ENCODE data around the gene ASMTL.
"Not testable (repeated sequence)": the region's sequence is repeated elsewhere in the genome, so short reads cannot be mapped to it uniquely, and the experiment has no call there.

Gene ASMTL

DNA sequence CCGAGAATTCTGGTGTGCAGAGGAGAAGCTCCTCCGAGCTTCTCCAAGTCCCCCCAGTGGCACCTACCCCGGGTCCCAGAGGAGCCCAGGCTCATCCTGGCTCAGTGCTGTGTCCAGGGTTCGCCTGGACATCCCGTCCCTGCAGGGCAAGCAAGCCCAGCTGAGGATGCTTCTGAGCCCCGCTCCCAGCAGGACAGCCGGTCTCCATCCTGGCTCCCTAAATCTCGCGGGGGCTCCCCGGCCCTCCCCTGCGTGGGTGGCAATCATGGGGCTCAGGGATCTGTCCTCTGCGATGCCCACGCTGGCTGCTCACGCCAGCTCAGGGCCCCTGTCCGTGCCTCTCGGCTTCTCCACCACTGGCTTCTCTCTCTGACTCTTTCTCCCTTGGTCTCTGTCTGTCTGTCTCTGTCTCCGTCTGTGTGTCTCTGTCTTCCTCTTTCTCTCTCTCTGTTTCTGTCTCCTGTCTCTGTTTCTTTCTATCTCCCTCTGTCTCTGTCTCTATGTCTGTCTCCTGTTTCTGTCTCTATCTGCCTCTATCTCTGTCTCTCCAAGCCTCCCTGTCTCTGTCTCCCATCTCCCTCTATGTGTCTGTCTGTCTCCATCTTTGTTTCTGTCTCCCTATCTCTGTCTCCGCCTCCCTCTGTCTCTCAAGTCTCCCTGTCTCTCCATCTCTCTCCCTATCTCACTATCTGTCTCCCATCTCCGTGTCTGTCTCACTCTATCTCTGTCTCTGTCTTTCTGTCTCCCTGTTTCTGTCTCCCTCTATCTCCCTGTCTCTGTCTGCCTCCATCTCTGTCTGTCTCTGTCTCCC, 33.0 kb downstream of the ASMTL start:
- Histone ChIP-seq H3K27me3 (ENCODE audit: control insufficient read depth, insufficient read depth, low read length, poor library complexity, severe bottlenecking) (no peaks in the 10 kb centered on the region), H3K36me3 (ENCODE audit: control insufficient read depth, insufficient read depth, low read length) (peaks cover 61% of the 10 kb centered on the region), H3K4me1 (ENCODE audit: control insufficient read depth, insufficient read depth, low read length) (peaks cover 5% of the 10 kb centered on the region), H3K4me3 (ENCODE audit: insufficient read depth, low read depth, low read length) (no peak overlapping the region), H3K9me3 (ENCODE audit: control insufficient read depth, low read length) (no peaks in the 10 kb centered on the region), H3K27ac (ENCODE audit: insufficient read depth, low read depth, low read length, poor library complexity, severe bottlenecking) (no peak overlapping the region)
- 85 to 88% methylated on average over 19 of the region's 19 CpGs for WGBS, 2 experiments

DNA sequence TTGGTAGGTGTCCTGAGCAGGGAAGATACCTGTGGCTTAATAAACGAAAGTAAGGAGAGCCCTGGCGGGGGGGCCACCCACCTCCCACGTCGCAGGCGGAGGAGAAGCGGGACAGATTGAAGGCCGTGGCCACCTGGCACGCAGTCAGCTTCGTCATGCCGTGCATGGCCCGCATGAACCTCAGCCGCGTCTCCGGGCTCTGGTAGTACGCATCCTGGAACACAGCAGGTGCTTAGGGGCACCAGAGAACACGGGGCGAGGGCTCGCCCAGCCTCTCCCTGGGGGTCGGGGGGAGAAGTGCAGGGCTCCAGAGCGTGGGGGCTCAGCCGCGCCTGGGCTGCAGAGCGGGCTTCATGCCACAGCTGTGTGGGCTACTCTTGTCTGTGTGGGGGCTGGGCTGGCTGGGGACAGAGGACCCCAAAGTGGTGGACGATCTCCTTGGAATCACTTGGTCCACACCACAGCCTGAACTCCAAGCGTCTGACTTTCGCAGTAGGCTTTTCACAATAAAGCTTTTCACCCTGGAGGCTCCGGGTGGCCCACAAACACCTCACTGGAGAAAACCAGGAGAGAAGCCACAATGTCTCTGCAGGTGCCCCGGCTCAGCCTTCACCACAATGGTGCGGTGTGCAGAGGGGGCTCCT, 33.7 kb downstream of the ASMTL start:
- H3K4me3 ChIP-seq (ENCODE audit: insufficient read depth, low read depth, low read length), result no peak overlapping the region
- no peaks in the 10 kb centered on the region for H3K9me3 ChIP-seq (ENCODE audit: control insufficient read depth, low read length)
- H3K27me3 ChIP-seq (ENCODE audit: control insufficient read depth, insufficient read depth, low read length, poor library complexity, severe bottlenecking), result no peaks in the 10 kb centered on the region
- 87 to 88% methylated on average over 29 of the region's 29 CpGs for WGBS, 2 experiments
- H3K4me1 ChIP-seq (ENCODE audit: control insufficient read depth, insufficient read depth, low read length), result peaks cover 5% of the 10 kb centered on the region
- H3K36me3 ChIP-seq (ENCODE audit: control insufficient read depth, insufficient read depth, low read length), result peaks cover 60% of the 10 kb centered on the region
- H3K27ac ChIP-seq (ENCODE audit: insufficient read depth, low read depth, low read length, poor library complexity, severe bottlenecking), result no peak overlapping the region

DNA sequence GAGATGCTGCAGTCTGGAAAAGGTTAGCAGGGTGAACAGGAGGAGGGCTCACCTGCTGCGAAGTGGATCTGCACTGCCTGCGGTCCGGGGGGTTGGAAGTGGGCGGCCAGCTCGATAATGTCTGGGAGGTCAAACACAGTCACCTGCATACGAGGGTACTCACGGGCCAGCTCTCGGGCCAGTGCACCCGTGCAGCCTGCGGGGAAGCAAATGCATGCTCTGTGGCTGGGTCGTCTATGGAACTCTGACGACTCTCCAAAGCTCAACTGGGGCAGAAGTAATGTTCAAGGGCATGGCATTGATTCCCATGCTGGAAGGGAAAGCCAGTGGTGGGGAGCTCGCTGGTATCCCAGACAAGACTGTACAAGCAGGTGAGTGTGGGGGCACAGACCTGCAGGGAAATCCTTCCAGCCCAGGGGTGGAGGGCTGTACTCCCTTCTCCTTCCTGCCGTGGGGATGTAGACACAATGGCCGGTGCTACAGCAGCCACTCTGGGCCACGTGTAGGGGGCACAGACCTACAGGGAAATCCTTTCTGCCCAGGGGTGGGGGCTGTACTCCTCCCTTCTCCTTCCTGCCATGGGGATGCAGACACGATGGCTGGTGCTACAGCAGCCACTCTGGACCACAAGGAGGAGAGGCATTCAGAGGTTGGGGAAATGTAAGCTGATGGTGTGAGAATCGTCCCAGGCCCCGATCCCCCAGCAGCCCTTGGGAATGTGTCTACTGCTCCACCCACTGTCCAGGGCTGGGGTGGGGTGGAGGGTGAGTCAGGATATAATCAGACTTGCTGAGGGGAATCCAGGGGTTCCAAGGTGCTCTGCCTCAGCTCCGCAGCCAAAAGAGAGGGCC, 34.6 kb downstream of the ASMTL start:
- H3K4me3 ChIP-seq (ENCODE audit: insufficient read depth, low read depth, low read length), result no peak overlapping the region
- peaks cover 52% of the 10 kb centered on the region for H3K36me3 ChIP-seq (ENCODE audit: control insufficient read depth, insufficient read depth, low read length)
- H3K9me3 ChIP-seq (ENCODE audit: control insufficient read depth, low read length), result no peaks in the 10 kb centered on the region
- peaks cover 5% of the 10 kb centered on the region for H3K4me1 ChIP-seq (ENCODE audit: control insufficient read depth, insufficient read depth, low read length)
- WGBS, 2 experiments, result 92% methylated on average over 20 of the region's 20 CpGs
- H3K27ac ChIP-seq (ENCODE audit: insufficient read depth, low read depth, low read length, poor library complexity, severe bottlenecking), result no peak overlapping the region
- H3K27me3 ChIP-seq (ENCODE audit: control insufficient read depth, insufficient read depth, low read length, poor library complexity, severe bottlenecking), result no peaks in the 10 kb centered on the region

DNA sequence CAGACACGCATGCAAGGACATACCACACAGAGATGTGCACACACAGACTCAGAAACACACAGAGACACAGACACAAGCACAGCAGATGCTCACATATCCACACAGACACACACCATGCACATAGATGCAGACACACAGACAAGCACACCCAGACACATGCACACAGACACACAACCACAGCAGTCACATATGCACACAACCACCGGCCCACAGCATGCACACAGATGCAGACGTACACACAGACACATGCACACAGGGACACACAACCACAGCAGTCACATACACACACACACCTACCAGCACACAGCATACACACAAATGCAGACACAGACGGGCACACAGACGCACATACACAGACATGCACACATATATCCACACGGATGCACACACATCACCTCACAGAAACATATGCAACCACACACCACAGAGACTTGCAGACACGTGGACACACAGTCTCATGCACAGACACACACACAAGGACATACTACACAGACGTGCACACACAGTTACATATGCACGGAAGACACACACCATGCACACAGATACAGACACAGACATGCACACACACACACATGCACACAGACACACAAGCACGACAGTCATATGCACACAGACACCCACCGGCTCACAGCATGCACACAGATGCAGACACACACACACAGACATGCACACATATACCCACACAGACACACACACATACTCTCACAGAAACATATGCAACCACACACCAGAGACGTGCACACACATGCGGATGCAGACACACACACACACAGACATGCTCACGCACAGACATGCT, 35.5 kb downstream of the ASMTL start:
- WGBS, 2 experiments, result 67 to 69% methylated on average over 14 of the region's 14 CpGs
- H3K4me3 ChIP-seq (ENCODE audit: insufficient read depth, low read depth, low read length), result no peak overlapping the region
- H3K4me1 ChIP-seq (ENCODE audit: control insufficient read depth, insufficient read depth, low read length), result peaks cover 5% of the 10 kb centered on the region
- no peaks in the 10 kb centered on the region for H3K27me3 ChIP-seq (ENCODE audit: control insufficient read depth, insufficient read depth, low read length, poor library complexity, severe bottlenecking)
- H3K9me3 ChIP-seq (ENCODE audit: control insufficient read depth, low read length), result no peaks in the 10 kb centered on the region
- H3K36me3 ChIP-seq (ENCODE audit: control insufficient read depth, insufficient read depth, low read length), result peaks cover 47% of the 10 kb centered on the region
- no peak overlapping the region for H3K27ac ChIP-seq (ENCODE audit: insufficient read depth, low read depth, low read length, poor library complexity, severe bottlenecking)

DNA sequence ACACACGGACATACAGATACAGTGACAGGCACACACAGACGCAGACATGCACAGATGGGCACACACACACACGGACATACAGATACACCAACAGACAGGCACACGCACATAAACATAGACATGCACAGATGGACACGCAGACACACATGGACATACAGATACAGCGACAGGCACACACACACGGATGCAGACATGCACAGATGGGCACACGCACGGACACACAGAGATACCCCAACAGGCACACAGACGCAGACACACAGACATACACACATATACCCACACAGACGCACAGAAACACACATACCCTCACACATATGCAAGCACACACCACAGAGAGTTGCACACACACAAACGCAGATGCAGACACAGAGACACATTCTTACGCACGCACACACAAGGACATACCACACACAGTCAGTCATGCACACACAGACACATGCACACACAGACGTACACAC, 36.4 kb downstream of the ASMTL start:
- H3K36me3 ChIP-seq (ENCODE audit: control insufficient read depth, insufficient read depth, low read length), result peaks cover 39% of the 10 kb centered on the region
- peaks cover 5% of the 10 kb centered on the region for H3K4me1 ChIP-seq (ENCODE audit: control insufficient read depth, insufficient read depth, low read length)
- 72 to 73% methylated on average over 15 of the region's 15 CpGs for WGBS, 2 experiments

DNA sequence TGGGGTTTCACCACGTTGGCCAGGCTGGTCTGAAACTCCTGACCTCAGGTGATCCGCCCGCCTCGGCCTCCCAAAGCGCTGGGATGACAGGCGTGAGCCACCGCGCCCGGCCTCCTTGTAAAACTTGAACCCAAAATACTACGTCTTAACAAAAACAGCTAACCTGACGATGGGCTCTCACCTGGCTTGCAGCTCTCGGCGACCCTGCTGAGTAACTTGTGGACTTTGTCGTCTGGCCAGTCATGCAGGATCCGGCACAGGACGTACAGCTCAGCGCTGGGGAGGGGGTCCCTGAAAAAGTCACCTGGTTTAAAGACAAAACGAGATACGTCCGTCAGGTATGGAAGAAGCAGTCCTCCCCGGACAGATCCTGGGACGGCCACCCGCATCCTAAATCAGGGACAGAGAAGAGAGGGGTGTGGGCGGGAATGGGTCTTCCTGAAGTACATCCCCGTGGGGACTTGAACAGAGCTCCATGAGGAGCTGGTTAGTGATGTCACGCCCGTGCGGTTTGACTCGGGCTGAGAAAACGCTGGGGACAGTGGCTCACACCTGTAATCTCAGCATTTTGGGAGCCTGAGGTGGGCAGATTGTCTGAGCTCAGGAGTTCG, 40.1 kb downstream of the ASMTL start:
- peaks cover 26% of the 10 kb centered on the region for H3K36me3 ChIP-seq (ENCODE audit: control insufficient read depth, insufficient read depth, low read length)
- WGBS, 2 experiments, result 91 to 92% methylated on average over 31 of the region's 31 CpGs
- no peaks in the 10 kb centered on the region for H3K27me3 ChIP-seq (ENCODE audit: control insufficient read depth, insufficient read depth, low read length, poor library complexity, severe bottlenecking)
- no peaks in the 10 kb centered on the region for H3K4me1 ChIP-seq (ENCODE audit: control insufficient read depth, insufficient read depth, low read length)
- no peaks in the 10 kb centered on the region for H3K9me3 ChIP-seq (ENCODE audit: control insufficient read depth, low read length)
- no peak overlapping the region for H3K4me3 ChIP-seq (ENCODE audit: insufficient read depth, low read depth, low read length)
- no peak overlapping the region for H3K27ac ChIP-seq (ENCODE audit: insufficient read depth, low read depth, low read length, poor library complexity, severe bottlenecking)

More for the DNA sequence above, 36.4 kb downstream of the ASMTL start:
- Histone ChIP-seq H3K9me3 (ENCODE audit: control insufficient read depth, low read length) (no peaks in the 10 kb centered on the region), H3K27ac (ENCODE audit: insufficient read depth, low read depth, low read length, poor library complexity, severe bottlenecking) (no peak overlapping the region), H3K27me3 (ENCODE audit: control insufficient read depth, insufficient read depth, low read length, poor library complexity, severe bottlenecking) (no peaks in the 10 kb centered on the region), H3K4me3 (ENCODE audit: insufficient read depth, low read depth, low read length) (no peak overlapping the region)

DNA sequence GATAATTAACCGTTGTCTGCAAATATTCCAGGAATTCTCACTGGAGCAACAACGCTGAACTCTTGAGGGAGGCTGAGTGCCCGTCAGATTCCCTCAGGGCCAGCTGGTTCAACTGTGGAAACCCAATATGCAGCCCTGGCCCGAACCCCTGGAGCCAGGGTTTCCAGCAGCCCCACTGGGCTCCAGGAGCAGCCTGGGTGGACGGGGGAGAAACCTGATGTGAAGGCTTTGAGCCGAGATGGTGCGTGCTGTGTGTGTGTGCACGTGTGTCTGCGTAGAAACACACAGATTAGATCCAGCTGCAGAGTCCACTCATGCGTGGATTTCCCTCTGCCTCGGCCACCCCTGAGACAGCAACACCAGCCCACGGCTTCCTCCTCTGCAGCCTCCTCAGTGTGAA, 41.4 kb downstream of the ASMTL start:
- Histone ChIP-seq H3K4me3 (ENCODE audit: insufficient read depth, low read depth, low read length) (no peak overlapping the region), H3K9me3 (ENCODE audit: control insufficient read depth, low read length) (no peaks in the 10 kb centered on the region), H3K27ac (ENCODE audit: insufficient read depth, low read depth, low read length, poor library complexity, severe bottlenecking) (no peak overlapping the region), H3K4me1 (ENCODE audit: control insufficient read depth, insufficient read depth, low read length) (no peaks in the 10 kb centered on the region), H3K36me3 (ENCODE audit: control insufficient read depth, insufficient read depth, low read length) (peaks cover 29% of the 10 kb centered on the region), H3K27me3 (ENCODE audit: control insufficient read depth, insufficient read depth, low read length, poor library complexity, severe bottlenecking) (no peaks in the 10 kb centered on the region)
- 93 to 94% methylated on average over 12 of the region's 12 CpGs for WGBS, 2 experiments

DNA sequence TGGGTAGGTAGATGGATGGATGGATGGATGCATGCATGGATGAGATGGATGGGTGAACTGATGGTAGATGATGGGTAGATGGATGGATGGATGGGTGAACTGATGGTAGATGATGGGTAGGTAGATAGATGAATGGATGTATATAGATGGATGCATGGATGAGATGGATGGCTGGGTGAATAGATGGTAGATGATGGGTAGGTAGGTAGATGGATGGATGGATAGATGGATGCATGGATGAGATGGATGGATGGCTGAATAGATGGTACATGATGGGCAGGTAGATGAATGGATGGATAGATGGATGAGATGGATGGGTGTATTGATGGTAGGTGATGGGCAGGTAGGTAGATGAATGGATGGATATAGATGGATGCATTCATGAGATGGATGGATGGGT, 45.7 kb downstream of the ASMTL start:
- H3K9me3 ChIP-seq (ENCODE audit: control insufficient read depth, low read length), result no peaks in the 10 kb centered on the region
- peaks cover 50% of the 10 kb centered on the region for H3K36me3 ChIP-seq (ENCODE audit: control insufficient read depth, insufficient read depth, low read length)
- H3K4me1 ChIP-seq (ENCODE audit: control insufficient read depth, insufficient read depth, low read length), result no peaks in the 10 kb centered on the region
- H3K27ac ChIP-seq (ENCODE audit: insufficient read depth, low read depth, low read length, poor library complexity, severe bottlenecking), result no peak overlapping the region
- no peak overlapping the region for H3K4me3 ChIP-seq (ENCODE audit: insufficient read depth, low read depth, low read length)
- H3K27me3 ChIP-seq (ENCODE audit: control insufficient read depth, insufficient read depth, low read length, poor library complexity, severe bottlenecking), result no peaks in the 10 kb centered on the region

DNA sequence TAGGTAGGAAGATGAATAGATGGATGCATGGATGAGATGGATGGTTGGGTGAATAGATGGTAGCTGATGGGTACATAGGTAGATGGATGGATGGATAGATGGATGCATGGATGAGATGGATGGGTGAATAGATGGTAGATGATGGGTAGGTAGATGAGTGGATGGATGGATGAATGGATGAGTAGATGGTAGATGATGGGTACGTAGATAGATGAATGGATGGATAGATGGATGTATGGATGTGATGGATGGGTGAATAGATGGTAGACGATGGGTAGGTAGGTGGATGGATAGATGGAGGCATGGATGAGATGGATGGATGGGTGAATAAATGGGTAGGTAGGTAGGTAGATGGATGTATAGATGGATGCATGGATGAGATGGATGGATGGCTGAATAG, 46.9 kb downstream of the ASMTL start:
- H3K27ac ChIP-seq (ENCODE audit: insufficient read depth, low read depth, low read length, poor library complexity, severe bottlenecking); H3K9me3 ChIP-seq (ENCODE audit: control insufficient read depth, low read length); H3K4me1 ChIP-seq (ENCODE audit: control insufficient read depth, insufficient read depth, low read length); H3K27me3 ChIP-seq (ENCODE audit: control insufficient read depth, insufficient read depth, low read length, poor library complexity, severe bottlenecking); H3K4me3 ChIP-seq (ENCODE audit: insufficient read depth, low read depth, low read length): not testable (repeated sequence)
- peaks cover 53% of the 10 kb centered on the region for H3K36me3 ChIP-seq (ENCODE audit: control insufficient read depth, insufficient read depth, low read length)
- WGBS, 2 experiments, result 93 to 97% methylated on average over 2 of the region's 2 CpGs
